Measurements from ENCODE around the gene MYO7B.

DNA sequence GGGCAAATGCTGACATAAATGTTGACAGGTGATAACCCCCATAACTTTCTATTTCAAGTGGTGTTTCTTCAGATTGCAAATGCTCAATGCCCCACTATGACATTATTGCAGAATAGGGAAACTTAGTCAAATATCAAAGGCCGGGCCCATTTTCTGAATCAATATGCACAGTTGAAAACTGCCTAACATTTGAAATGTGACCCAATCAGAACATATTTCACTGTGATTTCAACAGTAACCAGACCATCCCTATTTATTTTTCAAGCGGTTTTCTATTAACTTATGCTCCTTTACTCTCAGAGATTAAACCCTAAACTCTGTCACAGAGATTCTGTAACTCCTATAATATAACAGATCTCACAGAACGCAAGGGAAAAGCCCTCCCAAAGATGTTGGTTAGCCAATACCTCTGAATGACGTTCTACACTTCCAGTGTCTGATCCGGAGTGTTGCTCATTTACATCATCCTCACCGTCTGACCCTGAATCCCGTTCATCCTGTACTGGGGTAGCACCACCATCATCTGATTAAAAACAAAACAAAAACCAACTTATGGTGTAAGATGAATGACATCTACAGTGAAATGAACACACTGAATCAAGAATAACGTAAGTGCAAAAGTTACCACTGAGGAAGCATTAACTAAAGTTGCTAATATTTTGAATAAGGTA is 12.1 kb upstream of the MYO7B start:
- TF ChIP-seq, protein P1, sequence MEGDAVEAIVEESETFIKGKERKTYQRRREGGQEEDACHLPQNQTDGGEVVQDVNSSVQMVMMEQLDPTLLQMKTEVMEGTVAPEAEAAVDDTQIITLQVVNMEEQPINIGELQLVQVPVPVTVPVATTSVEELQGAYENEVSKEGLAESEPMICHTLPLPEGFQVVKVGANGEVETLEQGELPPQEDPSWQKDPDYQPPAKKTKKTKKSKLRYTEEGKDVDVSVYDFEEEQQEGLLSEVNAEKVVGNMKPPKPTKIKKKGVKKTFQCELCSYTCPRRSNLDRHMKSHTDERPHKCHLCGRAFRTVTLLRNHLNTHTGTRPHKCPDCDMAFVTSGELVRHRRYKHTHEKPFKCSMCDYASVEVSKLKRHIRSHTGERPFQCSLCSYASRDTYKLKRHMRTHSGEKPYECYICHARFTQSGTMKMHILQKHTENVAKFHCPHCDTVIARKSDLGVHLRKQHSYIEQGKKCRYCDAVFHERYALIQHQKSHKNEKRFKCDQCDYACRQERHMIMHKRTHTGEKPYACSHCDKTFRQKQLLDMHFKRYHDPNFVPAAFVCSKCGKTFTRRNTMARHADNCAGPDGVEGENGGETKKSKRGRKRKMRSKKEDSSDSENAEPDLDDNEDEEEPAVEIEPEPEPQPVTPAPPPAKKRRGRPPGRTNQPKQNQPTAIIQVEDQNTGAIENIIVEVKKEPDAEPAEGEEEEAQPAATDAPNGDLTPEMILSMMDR (conservative IDR thresholded peaks at IDR 0.05; ENCODE audit: low read length): no peak
- TF ChIP-seq EZH2phosphoT487 (IDR thresholded peaks at IDR 0.05; ENCODE audit: borderline replicate concordance, low read depth, low read length): no peak
